Sigmoid colon (tissue), 7 donors: Measurements from ENCODE around the gene CBX2. TPM values are rescaled to one million over a fixed set of nuclear protein-coding genes. Genes with fewer than 3 reads are reported as not detected.

Experiments
- DNase-seq: peaks from one replicate; pipeline ENCODE4 v3.0.0-alpha.2; 2019
- H3K27ac ChIP-seq, 4 donors: fragments of 200-600 bp; sonication (generic); one replicate each; pipeline ENCODE4 v1.5.1; 2016 to 2019; ENCODE audit warnings: mild to moderate bottlenecking in 1 of 4
- H3K27me3 ChIP-seq, 3 donors: fragments of 200-600 bp; sonication (generic); one replicate each; pipeline ENCODE4 v1.5.1; 2019; ENCODE audit warnings: mild to moderate bottlenecking in 1 of 3
- H3K36me3 ChIP-seq, 4 donors: fragments of 200-600 bp; sonication (generic); one replicate each; pipeline ENCODE4 v1.5.1; 2016 to 2019
- H3K4me1 ChIP-seq, 4 donors: fragments of 200-600 bp; sonication (generic); one replicate each; pipeline ENCODE4 v1.5.1; 2017 to 2019
- H3K4me3 ChIP-seq, 4 donors: fragments of 200-600 bp; sonication (generic); one replicate each; pipeline ENCODE4 v1.5.1; 2017 to 2019; ENCODE audit warnings: mild to moderate bottlenecking in 2 of 4, moderate library complexity in 1 of 4
- H3K9me3 ChIP-seq, 4 donors: fragments of 200-600 bp in 3 of 4; sonication (generic) in 3 of 4; one replicate each; pipeline versions ENCODE4 v1.5.1 to v1.6.1; 2013 to 2019
- CTCF ChIP-seq, 4 experiments: fragments of 450-650 bp in 3 of 4; fragments of 200-600 bp in 1 of 4; IDR thresholded peaks; one replicate each; pipeline ENCODE4 v1.5.1; 2016 to 2019; ENCODE audit warnings: antibody characterized with exemption in 4 of 4, mild to moderate bottlenecking in 3 of 4, moderate library complexity in 2 of 4
- EP300 ChIP-seq, 4 donors: sonication (generic); formaldehyde crosslinking; IDR thresholded peaks; one replicate each; pipeline ENCODE4 v1.6.1; 2017; ENCODE audit warnings: antibody characterized with exemption in 4 of 4
- POLR2A ChIP-seq, 2 donors: fragments of 450-650 bp; IDR thresholded peaks; one replicate each; pipeline ENCODE4 v1.6.1; 2016; ENCODE audit warnings: antibody characterized with exemption in 2 of 2, mild to moderate bottlenecking in 2 of 2, moderate library complexity in 2 of 2
- POLR2AphosphoS5 ChIP-seq, 4 donors: sonication (generic); formaldehyde crosslinking; IDR thresholded peaks; one replicate each; pipeline ENCODE4 v1.6.1; 2017; ENCODE audit warnings: antibody characterized with exemption in 4 of 4
- WGBS, 2 donors: extraction: QIAGEN DNeasy Blood & Tissue Kit; methylation state at CpG; one replicate each; pipeline ENCODE4 v1.1.7; 2013; 5-methylcytosine and 5-hydroxymethylcytosine counted together
- intact Hi-C: fragments of 100-400 bp; cut with DNase I; formaldehyde crosslinking; loops from one replicate; pipeline ENCODE4 v1.15.1; 2023
- polyA plus RNA-seq, 3 donors: library from polyadenylated mRNA; stranded (reverse); fragments of 200-250 nt; gene quantifications; one replicate each; pipeline ENCODE4 v1.2.3, GENCODE V29; 2013
- total RNA-seq, 4 donors: library from RNA; depleted of rRNA; stranded (reverse); fragments of >200 nt; gene quantifications; one replicate each; pipeline ENCODE4 v1.1.0, GENCODE V29; 2016
- donor health status: healthy with polysubstance abuse.
- donor health status: Bipolar disorder and iron deficiency.
- donor health status: healthy.

CBX2 gene
- total and polyA plus RNA-seq, 7 donors: under 0.01 to 2.0 (median 0.34) TPM; not detected in 1

- intact Hi-C loops: no loop called here
- no peak overlapping the region for H3K27ac ChIP-seq
- no peaks in the 10 kb centered on the region for H3K9me3 ChIP-seq
- no peak for DNase-seq
- 68 to 76% methylated on average over 27 of the region's 27 CpGs for WGBS, 2 donors
- no peaks in the 10 kb centered on the region for H3K36me3 ChIP-seq
- H3K4me1 ChIP-seq: peaks cover 0 to 21% (median 18%) of the 10 kb centered on the region in 4 donors
- H3K4me3 ChIP-seq: no peak overlapping the region
- no peak for TF ChIP-seq POLR2AphosphoS5 (IDR thresholded peaks at IDR 0.05)
- no peak for TF ChIP-seq POLR2A (IDR thresholded peaks at IDR 0.05)
- TF ChIP-seq CTCF (IDR thresholded peaks at IDR 0.05): no peak
- no peak for TF ChIP-seq EP300 (IDR thresholded peaks at IDR 0.05)
- H3K27me3 ChIP-seq: peaks cover 27 to 90% (median 86%) of the 10 kb centered on the region in 3 donors
These were observed 4.0 kb downstream of the CBX2 start for GRCh38 chr17:79781736-79782575.

GRCh38 chr17:79783891-79784290, 5.9 kb downstream of the CBX2 start:
- intact Hi-C loops: no loop called here
- no peaks in the 10 kb centered on the region for H3K9me3 ChIP-seq
- no peak for DNase-seq
- 92 to 96% methylated on average over 18 of the region's 18 CpGs for WGBS, 2 donors
- no peak overlapping the region for H3K27ac ChIP-seq
- TF ChIP-seq POLR2AphosphoS5 (IDR thresholded peaks at IDR 0.05) (no peak), EP300 (IDR thresholded peaks at IDR 0.05) (no peak), POLR2A (IDR thresholded peaks at IDR 0.05) (no peak), CTCF (IDR thresholded peaks at IDR 0.05) (no peak)
- H3K27me3 ChIP-seq: peaks cover 24 to 93% (median 89%) of the 10 kb centered on the region in 3 donors
- no peak overlapping the region for H3K4me3 ChIP-seq
- H3K4me1 ChIP-seq: peaks cover 0 to 5% (median 2%) of the 10 kb centered on the region in 4 donors
- H3K36me3 ChIP-seq: no peaks in the 10 kb centered on the region

GRCh38 chr17:79784353-79785016, 6.5 kb downstream of the CBX2 start:
- intact Hi-C loops: no loop called here
- peaks cover 23 to 93% (median 90%) of the 10 kb centered on the region in 3 donors for H3K27me3 ChIP-seq
- TF ChIP-seq POLR2AphosphoS5 (IDR thresholded peaks at IDR 0.05) (no peak), CTCF (IDR thresholded peaks at IDR 0.05) (no peak), EP300 (IDR thresholded peaks at IDR 0.05) (no peak), POLR2A (IDR thresholded peaks at IDR 0.05) (no peak)

DNA sequence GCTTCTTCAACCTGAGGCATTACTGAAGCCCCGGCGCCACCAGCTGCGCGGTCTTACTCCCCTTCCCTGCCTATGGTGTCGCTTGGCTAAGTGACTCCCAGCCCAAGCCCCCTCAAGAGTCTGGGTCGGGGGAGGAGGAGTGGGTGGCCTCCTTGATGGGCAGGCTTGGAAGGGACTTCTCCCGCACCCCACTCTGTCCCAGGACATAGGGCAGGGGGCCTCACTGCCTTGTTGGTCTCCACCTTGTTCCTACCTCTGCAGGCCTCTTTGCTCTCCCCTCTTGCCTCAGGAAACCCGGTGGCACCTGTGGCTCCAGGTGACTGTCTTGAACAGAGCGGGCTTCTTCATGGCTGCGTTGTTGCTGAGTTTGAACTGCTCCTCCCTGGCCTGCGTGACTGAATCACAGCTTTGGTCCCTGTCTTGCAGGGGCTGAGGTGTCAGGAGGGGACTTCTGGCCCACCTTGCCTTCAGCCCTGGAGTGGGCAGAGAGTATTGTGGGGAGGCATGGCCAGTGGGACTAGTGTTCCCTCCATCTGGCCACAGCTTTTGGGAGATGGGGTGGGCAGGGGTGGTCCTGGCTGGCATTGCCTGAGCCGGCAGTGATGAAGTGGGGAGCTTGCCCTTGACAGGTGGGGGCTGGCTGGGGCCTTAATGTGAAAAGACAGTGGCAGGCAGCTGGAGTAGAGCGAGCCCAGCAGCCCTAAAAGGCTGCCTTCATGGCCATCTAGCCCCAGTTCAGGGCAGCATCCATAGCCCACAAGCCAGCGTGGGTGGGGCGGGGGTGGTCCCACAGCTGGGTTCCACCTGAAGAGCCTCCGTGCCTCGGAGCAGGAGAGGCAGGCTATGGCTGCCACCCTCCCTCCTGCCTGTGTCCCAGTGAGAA, 7.3 kb downstream of the CBX2 start:
- Histone ChIP-seq H3K9me3 (no peaks in the 10 kb centered on the region), H3K27ac (no peak overlapping the region), H3K4me1 (peaks cover 0 to 9% (median 8%) of the 10 kb centered on the region in 4 donors), H3K4me3 (no peak overlapping the region), H3K27me3 (peaks cover 30 to 93% (median 91%) of the 10 kb centered on the region in 3 donors), H3K36me3 (no peaks in the 10 kb centered on the region)
- TF ChIP-seq POLR2AphosphoS5 (IDR thresholded peaks at IDR 0.05): no peak
- TF ChIP-seq EP300 (IDR thresholded peaks at IDR 0.05): no peak
- no peak for TF ChIP-seq POLR2A (IDR thresholded peaks at IDR 0.05)
- TF ChIP-seq CTCF (IDR thresholded peaks at IDR 0.05): no peak
- 94 to 95% methylated on average over 17 of the region's 17 CpGs for WGBS, 2 donors
- DNase-seq: no peak
- intact Hi-C loops: no loop called here

More at GRCh38 chr17:79784353-79785016, 6.5 kb downstream of the CBX2 start:
- DNase-seq: no peak
- no peak overlapping the region for H3K4me3 ChIP-seq
- 93 to 95% methylated on average over 31 of the region's 31 CpGs for WGBS, 2 donors
- peaks cover 0 to 1% (median under 1%) of the 10 kb centered on the region in 4 donors for H3K4me1 ChIP-seq
- H3K9me3 ChIP-seq: no peaks in the 10 kb centered on the region
- H3K27ac ChIP-seq: no peak overlapping the region
- H3K36me3 ChIP-seq: no peaks in the 10 kb centered on the region
